GM12801 (cell line): ENCODE measurements around the gene TM9SF2.

Source experiments
- CTCF ChIP-seq: IDR thresholded peaks from one replicate; pipeline ENCODE4 v1.5.1; 2011; ENCODE audit warnings: control low read depth; ENCODE audit not compliant: insufficient read length; ENCODE audit errors: extremely low read depth

Gene TM9SF2

GRCh38 chr13:99608345-99608744 is 107.1 kb downstream of the TM9SF2 start:
- no peak for TF ChIP-seq CTCF

- TF ChIP-seq CTCF: no peak
These were observed 109.5 kb downstream of the TM9SF2 start for GRCh38 chr13:99610702-99611289.
